IPS-NIHi11 (cell line): ENCODE data around the gene GH2.

Experiments used
- DNase-seq: peaks from one replicate; pipeline ENCODE4 v3.0.0; 2012; ENCODE audit warnings: mixed read lengths, low spot score

The GH2 gene

DNA sequence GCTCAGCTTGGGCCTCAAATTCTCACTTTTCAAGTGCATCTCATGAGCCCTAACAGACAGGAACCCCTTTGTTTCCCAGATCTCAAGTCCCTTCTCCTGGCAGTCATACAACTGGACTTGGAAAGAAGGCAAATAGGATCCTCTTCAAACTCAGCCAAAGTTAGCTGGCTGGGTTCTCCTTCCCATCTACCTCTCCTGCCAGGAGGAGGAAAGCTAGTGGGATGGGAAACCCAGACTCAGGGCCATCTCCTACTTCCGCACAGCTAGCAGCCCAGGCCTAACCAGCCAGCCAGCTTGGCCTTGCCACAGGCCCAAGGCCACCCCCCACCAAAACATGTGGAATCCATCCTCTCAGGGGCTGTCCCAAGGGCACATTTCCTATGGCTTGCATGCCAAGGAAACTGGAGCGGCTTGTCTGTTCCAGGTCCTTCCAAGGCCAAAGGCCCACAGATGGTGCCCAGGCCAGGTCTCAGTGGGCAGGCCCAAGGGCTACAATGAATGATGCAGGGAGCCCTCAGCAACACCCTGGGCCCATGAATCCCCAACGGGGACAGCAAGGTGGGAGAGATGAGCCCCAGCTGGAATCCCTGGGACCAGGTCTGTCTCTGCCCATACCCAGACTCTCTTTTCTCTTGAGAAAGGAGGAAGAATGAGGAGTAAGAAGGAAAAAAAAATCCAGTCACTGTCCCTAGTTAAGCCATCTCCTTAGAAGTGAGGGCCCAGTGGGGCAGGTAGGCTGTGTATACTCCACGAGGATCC lies 41.0 kb downstream of the GH2 start:
- DNase-seq, result no peak

- DNase-seq, result no peak
Observed at GRCh38 chr17:63838631-63839171, 43.0 kb downstream of the GH2 start.

GRCh38 chr17:63837962-63838600 lies 43.7 kb downstream of the GH2 start:
- DNase-seq, result no peak

- no peak for DNase-seq
Observed at GRCh38 chr17:63837480-63837879, 44.3 kb downstream of the GH2 start.

- no peak for DNase-seq
Observed at GRCh38 chr17:63836811-63837210, 44.9 kb downstream of the GH2 start.

DNA sequence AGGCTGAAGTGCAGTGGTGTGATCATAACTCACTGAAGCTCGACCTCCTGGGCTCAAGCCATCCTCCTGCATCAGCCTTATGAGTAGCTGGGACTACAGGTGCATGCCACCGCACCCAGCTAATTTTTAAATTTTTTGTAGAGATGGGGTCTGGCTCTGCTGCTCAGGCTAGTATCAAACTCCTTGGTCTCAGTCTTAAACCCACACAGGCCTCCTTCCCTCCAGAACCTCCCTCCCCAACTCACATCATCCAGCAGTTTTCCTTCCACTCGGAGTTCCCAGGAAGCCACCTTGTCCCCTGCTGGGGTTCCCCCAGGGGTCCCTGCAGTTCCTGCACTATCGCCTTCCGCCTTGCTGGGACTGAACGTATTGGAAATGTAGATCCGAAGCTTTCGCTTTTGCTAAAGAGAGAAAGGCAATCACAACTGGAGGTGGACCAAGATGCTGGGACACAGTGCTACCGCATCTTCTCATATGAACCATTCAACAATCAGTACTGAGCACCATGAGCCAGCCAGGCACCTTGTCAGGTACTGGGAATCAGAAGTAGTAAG lies 46.5 kb downstream of the GH2 start:
- no peak for DNase-seq

DNA sequence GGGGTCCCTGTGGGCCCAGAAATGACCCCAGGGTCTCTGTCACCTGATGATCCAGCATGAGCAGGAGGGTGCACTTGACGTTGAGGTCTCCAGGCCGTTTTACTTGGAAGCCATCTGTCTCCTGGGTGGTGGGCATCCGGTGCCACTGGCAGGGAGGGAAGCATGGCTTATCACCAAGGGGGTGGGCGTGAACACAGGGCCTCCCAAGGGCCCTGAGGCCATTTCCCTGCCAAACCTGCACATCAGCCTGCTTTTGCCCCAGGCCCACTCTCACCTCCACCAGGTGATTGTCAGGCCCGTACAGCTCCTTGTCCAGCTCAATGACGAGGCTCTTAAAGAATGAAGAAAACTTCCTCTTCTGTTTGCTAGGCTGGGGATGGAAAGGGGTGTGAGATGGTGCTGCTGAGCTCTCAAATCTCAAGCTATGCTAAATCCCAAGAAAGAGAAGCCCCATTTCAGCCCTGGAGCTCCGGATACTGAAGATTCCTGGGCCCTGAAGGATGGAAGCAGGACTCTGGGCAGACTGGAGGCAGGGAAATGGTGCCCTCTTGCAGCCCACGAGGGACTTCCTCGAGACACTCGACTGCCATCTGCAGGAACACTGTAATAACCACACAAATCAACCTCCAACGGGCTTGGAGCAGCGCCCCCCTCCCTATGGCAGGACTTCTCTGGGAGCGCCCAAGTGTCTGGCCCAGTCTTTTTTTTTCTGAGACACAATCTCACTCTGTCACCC lies 47.1 kb downstream of the GH2 start:
- DNase-seq, result peak; percentile 77

DNA sequence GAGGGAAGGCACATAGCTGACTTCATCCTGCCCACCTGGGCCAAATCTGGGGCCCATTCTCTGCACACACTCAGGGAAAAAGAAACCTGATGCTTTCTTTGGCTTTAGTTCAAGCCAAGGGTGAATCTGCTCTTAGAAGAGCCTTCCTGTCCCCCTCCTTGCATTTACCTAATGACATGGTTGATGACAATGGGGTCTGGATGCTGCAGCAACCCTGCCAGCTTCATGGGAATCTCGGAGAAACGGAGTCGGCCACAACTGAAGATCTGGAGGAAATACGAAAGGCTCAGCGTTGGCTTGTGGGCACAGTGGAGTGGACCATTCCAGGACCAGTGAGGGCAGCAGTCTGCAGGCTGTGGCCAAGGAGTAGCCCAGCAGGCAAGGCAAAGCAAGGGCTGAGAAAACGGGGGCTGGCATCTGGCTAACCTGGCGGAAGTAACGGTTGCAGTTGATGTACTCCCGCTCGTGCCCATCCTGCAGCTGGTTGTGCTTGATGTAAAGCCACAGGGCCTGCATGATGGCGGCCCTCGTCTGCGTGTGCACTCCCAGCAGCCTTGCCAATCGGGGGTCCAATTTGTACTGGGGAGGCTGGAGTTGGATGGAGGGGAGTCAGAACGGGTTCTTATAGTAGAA lies 47.9 kb downstream of the GH2 start:
- no peak for DNase-seq

- DNase-seq, result no peak
Observed at GRCh38 chr17:63833026-63833740, 48.6 kb downstream of the GH2 start.

DNA sequence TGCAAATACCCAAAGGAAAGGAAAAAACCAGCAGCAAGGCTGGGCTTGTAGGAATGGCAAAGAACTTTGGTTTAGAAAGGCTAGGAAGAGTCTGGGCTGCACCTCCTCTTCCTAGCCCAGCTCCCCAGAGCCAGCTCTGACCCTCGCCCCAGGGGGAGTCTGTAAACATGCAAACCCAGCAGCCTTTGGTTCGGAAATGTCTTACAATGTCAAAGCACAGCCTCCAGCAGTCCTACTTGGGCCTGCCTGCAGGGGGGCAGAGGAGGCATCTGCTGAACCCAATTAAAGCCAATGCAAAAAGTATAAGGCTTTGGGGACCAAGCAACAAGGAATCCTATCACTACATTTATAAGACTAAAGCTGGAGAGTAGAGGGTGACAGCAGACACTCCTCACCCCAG lies 49.3 kb downstream of the GH2 start:
- DNase-seq, result no peak

DNA sequence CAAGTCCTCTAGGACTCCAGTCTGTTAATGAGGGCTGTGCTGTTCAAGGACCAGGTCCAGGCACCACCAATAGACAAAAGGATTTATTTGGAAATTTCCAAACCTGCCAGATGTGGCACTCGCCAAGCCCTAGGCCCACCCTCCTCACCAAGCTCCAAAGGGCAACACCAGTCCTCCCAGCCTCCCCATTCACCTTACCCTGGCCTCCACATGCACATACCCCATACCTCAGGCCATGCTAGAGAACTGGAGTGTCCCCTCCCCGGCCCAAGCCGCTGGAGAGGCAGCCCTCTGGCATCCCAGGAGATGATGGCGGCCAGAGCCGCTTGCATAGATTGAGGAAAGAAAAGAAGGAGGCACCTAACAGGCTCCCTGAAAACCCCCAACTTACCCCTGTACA lies 49.7 kb downstream of the GH2 start:
- DNase-seq, result no peak

DNA sequence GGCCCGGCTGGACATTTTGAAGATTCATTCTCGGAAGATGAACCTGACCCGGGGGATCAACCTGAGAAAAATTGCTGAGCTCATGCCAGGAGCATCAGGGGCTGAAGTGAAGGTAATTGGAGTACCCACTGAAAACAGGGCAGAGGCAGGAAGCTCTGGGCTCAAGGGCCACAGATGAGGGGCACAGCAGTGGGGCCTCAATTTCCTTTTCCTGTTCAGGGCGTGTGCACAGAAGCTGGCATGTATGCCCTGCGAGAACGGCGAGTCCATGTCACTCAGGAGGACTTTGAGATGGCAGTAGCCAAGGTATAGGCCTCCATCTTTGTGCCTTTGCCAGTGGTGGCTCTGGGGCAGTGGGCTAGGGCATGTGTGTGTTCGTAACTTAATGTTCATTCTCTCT lies 50.2 kb downstream of the GH2 start:
- no peak for DNase-seq

DNA sequence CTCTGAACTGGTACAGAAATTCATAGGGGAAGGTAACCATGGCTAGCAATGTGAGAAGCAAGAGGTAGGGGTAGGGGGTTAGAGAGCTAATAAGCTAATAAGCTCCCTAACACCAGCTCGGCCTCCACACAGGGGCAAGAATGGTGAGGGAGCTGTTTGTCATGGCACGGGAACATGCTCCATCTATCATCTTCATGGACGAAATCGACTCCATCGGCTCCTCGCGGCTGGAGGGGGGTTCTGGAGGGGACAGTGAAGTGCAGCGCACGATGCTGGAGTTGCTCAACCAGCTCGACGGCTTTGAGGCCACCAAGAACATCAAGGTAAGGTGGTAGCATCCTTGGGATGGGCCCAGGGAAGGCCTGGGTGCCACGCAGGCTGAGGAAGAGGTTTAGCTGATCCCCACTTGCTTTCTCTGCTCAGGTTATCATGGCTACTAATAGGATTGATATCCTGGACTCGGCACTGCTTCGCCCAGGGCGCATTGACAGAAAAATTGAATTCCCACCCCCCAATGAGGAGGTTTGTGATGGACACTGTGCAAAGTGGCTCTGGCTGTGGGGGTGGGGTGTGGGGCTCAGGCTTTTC lies 50.7 kb downstream of the GH2 start:
- DNase-seq, result no peak

DNA sequence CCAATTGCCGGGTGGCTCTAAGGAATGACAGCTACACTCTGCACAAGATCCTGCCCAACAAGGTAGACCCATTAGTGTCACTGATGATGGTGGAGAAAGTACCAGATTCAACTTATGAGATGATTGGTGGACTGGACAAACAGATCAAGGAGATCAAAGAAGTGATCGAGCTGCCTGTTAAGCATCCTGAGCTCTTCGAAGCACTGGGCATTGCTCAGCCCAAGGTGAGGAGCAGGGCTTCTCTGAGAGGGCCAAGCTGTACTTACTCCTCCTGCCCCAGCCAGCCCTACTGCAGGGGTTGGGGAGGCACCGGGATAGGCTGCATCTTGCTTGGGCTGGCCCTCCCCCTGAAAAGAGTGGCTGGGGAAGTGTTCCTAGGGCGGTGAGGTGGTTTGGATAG lies 51.5 kb downstream of the GH2 start:
- DNase-seq, result no peak
